Left lung (tissue), 10 donors: Measurements from ENCODE around the gene QTRT2. TPM values are rescaled to one million over a fixed set of nuclear protein-coding genes. Genes with fewer than 3 reads are reported as not detected.

Experiments used
- ATAC-seq: fragments of 200-7000 bp; cut with Tn5 transposase; one replicate; pipeline ENCODE4 v1.9.1; 2020; ENCODE audit warnings: moderate library complexity
- DNase-seq, 4 donors: peaks; one replicate each; pipeline ENCODE4 v3.0.0-alpha.2; 2013 to 2020
- H3K27ac ChIP-seq, 2 donors: fragments of 200-600 bp; sonication (generic) in 1 of 2; one replicate each; pipeline versions ENCODE4 v1.5.0 to v1.8.0; 2020 to 2021
- H3K27me3 ChIP-seq, 2 donors: fragments of 200-600 bp; sonication (generic) in 1 of 2; one replicate each; pipeline versions ENCODE4 v1.5.0 to v1.8.0; 2020 to 2021
- H3K36me3 ChIP-seq, 2 donors: fragments of 200-600 bp; sonication (generic) in 1 of 2; one replicate each; pipeline versions ENCODE4 v1.5.0 to v1.8.0; 2020 to 2021
- H3K4me1 ChIP-seq, 2 donors: fragments of 200-600 bp; one replicate each; pipeline ENCODE4 v1.8.0; 2021
- H3K4me3 ChIP-seq, 2 donors: fragments of 200-600 bp; sonication (generic) in 1 of 2; one replicate each; pipeline versions ENCODE4 v1.5.0 to v1.8.0; 2020 to 2021; ENCODE audit warnings: mild to moderate bottlenecking in 1 of 2
- H3K9me3 ChIP-seq, 2 donors: fragments of 200-600 bp; sonication (generic) in 1 of 2; one replicate each; pipeline versions ENCODE4 v1.5.0 to v1.8.0; 2020 to 2021
- CTCF ChIP-seq, 2 donors: fragments of 200-600 bp; sonication (generic) in 1 of 2; IDR thresholded peaks; one replicate each; pipeline versions ENCODE4 v1.5.0 to v1.8.0; 2021; ENCODE audit warnings: antibody characterized with exemption in 2 of 2
- intact Hi-C, 2 donors: fragments of 100-400 bp; cut with DNase I; formaldehyde crosslinking; loops; one replicate each; pipeline versions ENCODE4 v1.11.2 to v1.14.2; 2022
- polyA plus RNA-seq, 6 donors: library from polyadenylated mRNA; unstranded; fragments of 120-200 nt; gene quantifications; one replicate each; pipeline ENCODE4 v1.2.1, GENCODE V29; 2013; ENCODE audit not compliant: insufficient read length in 6 of 6
- total RNA-seq, 2 donors: library from RNA; stranded (reverse); fragmentation: NEBNext Ultra II Directional; extraction: Animal tissue kit (Norgen Biotek cat#: 25700); gene quantifications; one replicate each; pipeline ENCODE4 v1.2.1, GENCODE V29; 2021
- donor health status: DM: no; HTN: yes; CAD: no.
- donor health status: DM: no; HTN: no; CAD: no.

The QTRT2 gene
- total and polyA plus RNA-seq, 8 donors: 16.4 to 35.2 (median 32.5) TPM

GRCh38 chr3:114128826-114129225 is 72.3 kb downstream of the QTRT2 start:
- intact Hi-C loops: no loop called here

GRCh38 chr3:114132500-114132899 is 76.0 kb downstream of the QTRT2 start:
- H3K27ac ChIP-seq: no peak overlapping the region
- ATAC-seq: no peak
- no peak for TF ChIP-seq CTCF (IDR thresholded peaks at IDR 0.05)
- no peak overlapping the region for H3K4me3 ChIP-seq
- no peaks in the 10 kb centered on the region for H3K9me3 ChIP-seq
- H3K27me3 ChIP-seq: no peaks in the 10 kb centered on the region
- intact Hi-C loops: no loop called here
- no peaks in the 10 kb centered on the region for H3K4me1 ChIP-seq
- no peak for DNase-seq
- H3K36me3 ChIP-seq: no peaks in the 10 kb centered on the region

More at GRCh38 chr3:114128826-114129225, 72.3 kb downstream of the QTRT2 start:
- Histone ChIP-seq H3K27ac (no peak overlapping the region), H3K9me3 (no peaks in the 10 kb centered on the region), H3K36me3 (no peaks in the 10 kb centered on the region), H3K4me3 (no peak overlapping the region), H3K27me3 (no peaks in the 10 kb centered on the region), H3K4me1 (no peaks in the 10 kb centered on the region)
- no peak for TF ChIP-seq CTCF (IDR thresholded peaks at IDR 0.05)
- DNase-seq (no peak), ATAC-seq (no peak)

GRCh38 chr3:114133947-114134346 is 77.4 kb downstream of the QTRT2 start:
- H3K4me3 ChIP-seq: no peak overlapping the region
- no peaks in the 10 kb centered on the region for H3K27me3 ChIP-seq
- H3K4me1 ChIP-seq: no peaks in the 10 kb centered on the region
- DNase-seq: no peak
- peaks cover 0 to 2% of the 10 kb centered on the region in 2 donors for H3K9me3 ChIP-seq
- ATAC-seq: no peak
- intact Hi-C loops: no loop called here
- no peak for TF ChIP-seq CTCF (IDR thresholded peaks at IDR 0.05)
- no peaks in the 10 kb centered on the region for H3K36me3 ChIP-seq
- H3K27ac ChIP-seq: no peak overlapping the region

Other genes with a start within 250 kb of the QTRT2 start
- gene GRAMD1C, start 217.9 kb upstream of the QTRT2 start, total RNA-seq: 1 to 10 TPM; 4.5 to 5.6 TPM
- gene GRAMD1C, start 217.9 kb upstream of the QTRT2 start, polyA plus RNA-seq: 1 to 10 TPM; 3.1 to 6.9 (median 5.0) TPM
- 10 to 100 TPM; 10.9 to 11.2 TPM for gene ZDHHC23, start 108.7 kb upstream of the QTRT2 start, total RNA-seq
- 1 to 10 TPM; 6.3 to 9.4 (median 7.1) TPM for gene ZDHHC23, start 108.7 kb upstream of the QTRT2 start, polyA plus RNA-seq
- 1 to 10 TPM; 3.3 to 3.4 TPM for gene CCDC191, start 211 bp upstream of the QTRT2 start, total RNA-seq
- 10 to 100 TPM; 18.4 to 24.9 (median 20.4) TPM for gene CCDC191, start 211 bp upstream of the QTRT2 start, polyA plus RNA-seq
- not detected for gene DRD3, start 122.3 kb downstream of the QTRT2 start, total RNA-seq
- not detected for gene DRD3, start 122.3 kb downstream of the QTRT2 start, polyA plus RNA-seq
- under 1 TPM in 1 of 2 donors, not detected in 1; 0.16 TPM for gene ZNF80, start 180.8 kb downstream of the QTRT2 start, total RNA-seq
- gene ZNF80, start 180.8 kb downstream of the QTRT2 start, polyA plus RNA-seq: under 1 TPM in 3 of 6 donors, not detected in 3; 0.09 to 0.14 (median 0.10) TPM
- 1 to 10 TPM in 1 of 2 donors, under 1 TPM in 1; 0.86 to 1.2 TPM for gene TIGIT, start 237.3 kb downstream of the QTRT2 start, total RNA-seq
- gene TIGIT, start 237.3 kb downstream of the QTRT2 start, polyA plus RNA-seq: under 1 TPM; 0.13 to 0.32 (median 0.23) TPM